H9 (cell line): ENCODE data around the gene NKX1-1. TPM values are rescaled to one million over a fixed set of nuclear protein-coding genes. Genes with fewer than 3 reads are reported as not detected.

Source experiments
- DNase-seq: peaks from one replicate; pipeline ENCODE4 v3.0.0-alpha.2; 2017
- H2AFZ ChIP-seq: one replicate; pipeline ENCODE4 v1.6.1; 2013; ENCODE audit warnings: mild to moderate bottlenecking, low read length, control low read depth, moderate library complexity
- H2AK5ac ChIP-seq: 2 replicates; pipeline ENCODE4 v1.6.1; 2013; ENCODE audit warnings: low read length, control low read depth, mixed read lengths; ENCODE audit not compliant: insufficient read length
- H2BK120ac ChIP-seq: one replicate; pipeline ENCODE4 v1.6.1; 2013; ENCODE audit warnings: low read depth, mild to moderate bottlenecking, low read length, control low read depth, inconsistent platforms; ENCODE audit not compliant: poor library complexity, severe bottlenecking
- H2BK12ac ChIP-seq: 2 replicates; pipeline ENCODE4 v1.6.1; 2013; ENCODE audit warnings: low read length, control low read depth, mixed read lengths, low read depth; ENCODE audit not compliant: insufficient read length
- H2BK15ac ChIP-seq: 2 replicates; pipeline ENCODE4 v1.6.1; 2013; ENCODE audit warnings: low read depth, low read length, control low read depth
- H2BK20ac ChIP-seq: one replicate; pipeline ENCODE4 v1.6.1; 2013; ENCODE audit warnings: low read depth, mild to moderate bottlenecking, low read length, control low read depth, inconsistent platforms; ENCODE audit not compliant: poor library complexity, severe bottlenecking
- H2BK5ac ChIP-seq: 2 replicates; pipeline ENCODE4 v1.6.1; 2013; ENCODE audit warnings: low read length, control low read depth, mixed read lengths; ENCODE audit not compliant: insufficient read length
- H3K14ac ChIP-seq: 2 replicates; pipeline ENCODE4 v1.6.1; 2013; ENCODE audit warnings: low read length, control low read depth; ENCODE audit not compliant: insufficient read depth
- H3K18ac ChIP-seq: 2 replicates; pipeline ENCODE4 v1.6.1; 2013; ENCODE audit warnings: low read depth, mild to moderate bottlenecking, mixed read lengths, low read length, control low read depth; ENCODE audit not compliant: insufficient read length
- H3K23ac ChIP-seq: 2 replicates; pipeline ENCODE4 v1.6.1; 2013; ENCODE audit warnings: low read length, control low read depth, mixed read lengths, low read depth; ENCODE audit not compliant: insufficient read length
- H3K23me2 ChIP-seq: 2 replicates; pipeline ENCODE4 v1.6.1; 2013; ENCODE audit warnings: low read depth, mild to moderate bottlenecking, mixed read lengths, low read length, control low read depth; ENCODE audit not compliant: insufficient read length, poor library complexity, severe bottlenecking
- H3K27ac ChIP-seq: 2 replicates; pipeline ENCODE4 v1.5.1; 2013; ENCODE audit warnings: low read length, control low read depth, mixed read lengths, low read depth; ENCODE audit not compliant: insufficient read length
- H3K27me3 ChIP-seq: 2 replicates; pipeline ENCODE4 v1.6.1; 2013; ENCODE audit warnings: low read length, control low read depth, inconsistent platforms; ENCODE audit not compliant: insufficient read depth
- H3K4ac ChIP-seq: 2 replicates; pipeline ENCODE4 v1.6.1; 2013; ENCODE audit warnings: low read depth, mild to moderate bottlenecking, control low read depth, inconsistent platforms, low read length, moderate library complexity
- H3K4me1 ChIP-seq: 2 replicates; pipeline ENCODE4 v1.6.1; 2013; ENCODE audit warnings: low read length, control low read depth, inconsistent platforms; ENCODE audit not compliant: insufficient read depth
- H3K4me2 ChIP-seq: 2 replicates; pipeline ENCODE4 v1.6.1; 2013; ENCODE audit warnings: low read length, control low read depth, mixed read lengths; ENCODE audit not compliant: insufficient read length, insufficient read depth
- H3K56ac ChIP-seq: 2 replicates; pipeline ENCODE4 v1.6.1; 2013; ENCODE audit warnings: low read depth, mild to moderate bottlenecking, mixed read lengths, low read length, control low read depth; ENCODE audit not compliant: insufficient read length
- H3K79me1 ChIP-seq: 2 replicates; pipeline ENCODE4 v1.6.1; 2013; ENCODE audit warnings: low read depth, mild to moderate bottlenecking, moderate library complexity, low read length, control low read depth, inconsistent platforms; ENCODE audit not compliant: insufficient read depth, poor library complexity, severe bottlenecking
- H3K79me2 ChIP-seq: 2 replicates; pipeline ENCODE4 v1.6.1; 2013; ENCODE audit warnings: low read length, control low read depth, inconsistent platforms; ENCODE audit not compliant: insufficient read depth
- H3K9ac ChIP-seq: 2 replicates; pipeline ENCODE4 v1.6.1; 2013; ENCODE audit warnings: low read length, control low read depth, mixed read lengths; ENCODE audit not compliant: insufficient read length; ENCODE audit errors: extremely low read depth
- H3K9me3 ChIP-seq: one replicate; pipeline ENCODE4 v1.6.1; 2013; ENCODE audit warnings: low read depth, low read length, inconsistent platforms; ENCODE audit not compliant: control insufficient read depth
- H3T11ph ChIP-seq: one replicate; pipeline ENCODE4 v1.6.1; 2013; ENCODE audit warnings: mild to moderate bottlenecking, low read length, control low read depth, inconsistent platforms
- H4K20me1 ChIP-seq: one replicate; pipeline ENCODE4 v1.6.1; 2013; ENCODE audit not compliant: control insufficient read depth, insufficient read length, insufficient read depth
- H4K5ac ChIP-seq: 2 replicates; pipeline ENCODE4 v1.6.1; 2013; ENCODE audit warnings: low read depth, mild to moderate bottlenecking, mixed read lengths, low read length, control low read depth; ENCODE audit not compliant: insufficient read length
- H4K8ac ChIP-seq: replicated peaks from 2 replicates; pipeline ENCODE4 v1.6.1; 2013; ENCODE audit warnings: low read length, control low read depth, mixed read lengths, low read depth; ENCODE audit not compliant: insufficient read length
- H4K91ac ChIP-seq: 2 replicates; pipeline ENCODE4 v1.6.1; 2013; ENCODE audit warnings: low read depth, mild to moderate bottlenecking, moderate library complexity, mixed read lengths, low read length, control low read depth; ENCODE audit not compliant: insufficient read length
- H3K27ac Mint-ChIP-seq, 3 experiments: 2 replicates in 2 of 3; 3 replicates in 1 of 3; pipeline ENCODE4 v1.8.0; 2020 to 2021; ENCODE audit warnings: mixed read lengths in 3 of 3, mild to moderate bottlenecking in 1 of 3, moderate library complexity in 1 of 3
- H3K27me3 Mint-ChIP-seq: 2 replicates; pipeline ENCODE4 v1.8.0; 2021; ENCODE audit warnings: low read depth, mild to moderate bottlenecking, moderate library complexity, mixed read lengths
- H3K36me3 Mint-ChIP-seq, 3 experiments: 2 replicates in 2 of 3; 3 replicates in 1 of 3; pipeline ENCODE4 v1.8.0; 2020 to 2021; ENCODE audit warnings: low read depth in 3 of 3, mixed read lengths in 3 of 3; ENCODE audit not compliant: insufficient read depth in 1 of 3
- H3K4me1 Mint-ChIP-seq, 2 experiments: 2 replicates each; pipeline ENCODE4 v1.8.0; 2020; ENCODE audit warnings: mixed read lengths in 2 of 2
- H3K4me3 Mint-ChIP-seq, 2 experiments: 2 replicates in 1 of 2; 3 replicates in 1 of 2; pipeline ENCODE4 v1.8.0; 2020 to 2021; ENCODE audit warnings: mild to moderate bottlenecking in 2 of 2, mixed read lengths in 2 of 2, moderate library complexity in 1 of 2
- H3K9me3 Mint-ChIP-seq, 2 experiments: 2 replicates in 1 of 2; 3 replicates in 1 of 2; pipeline ENCODE4 v1.8.0; 2020; ENCODE audit warnings: mild to moderate bottlenecking in 2 of 2, mixed read lengths in 2 of 2, moderate library complexity in 1 of 2
- CTCF ChIP-seq: fragments of 200-600 bp; sonication (generic); conservative IDR thresholded peaks from 3 replicates; pipeline ENCODE4 v1.8.0; 2021; ENCODE audit warnings: antibody characterized with exemption, mild to moderate bottlenecking
- WGBS: extraction: QIAGEN DNeasy Blood & Tissue Kit; methylation state at CpG from one replicate; pipeline ENCODE4 v1.1.7; 2013; ENCODE audit warnings: missing lambda C conversion rate, low lambda C conversion rate, mixed read lengths; ENCODE audit not compliant: insufficient read length; ENCODE audit errors: extremely low coverage; 5-methylcytosine and 5-hydroxymethylcytosine counted together
- total RNA-seq: library from RNA; stranded (reverse); gene quantifications from 2 replicates; pipeline ENCODE4 v1.2.1, GENCODE V29; 2021

The NKX1-1 gene
- total RNA-seq, 1 experiment from 2014 or later = not detected

GRCh38 chr4:1402021-1402515, 4.2 kb downstream of the NKX1-1 start:
- Histone ChIP-seq H4K8ac (no peak overlapping the region), H3K23ac (no peak overlapping the region), H3K9me3 (peaks cover 6% of the 10 kb centered on the region), H3K9ac (no peak overlapping the region), H3K56ac (no peak overlapping the region), H4K91ac (no peak overlapping the region), H3K23me2 (no peaks in the 10 kb centered on the region), H2BK15ac (no peak overlapping the region), H2AFZ (no peak overlapping the region), H4K20me1 (peaks cover 3% of the 10 kb centered on the region), H3K4me2 (no peak overlapping the region), H3K27me3 (peaks cover 61% of the 10 kb centered on the region), H2BK20ac (no peak overlapping the region), H3K14ac (no peak overlapping the region), H3K4ac (no peak overlapping the region), H2BK5ac (no peak overlapping the region), H3K79me1 (no peaks in the 10 kb centered on the region), H4K5ac (no peak overlapping the region), H2AK5ac (no peak overlapping the region), H3K4me1 (no peaks in the 10 kb centered on the region; the same call in 1 of the 2 replicates), H2BK12ac (no peak overlapping the region), H2BK120ac (no peak overlapping the region), H3K27ac (no peak overlapping the region), H3K79me2 (no peaks in the 10 kb centered on the region), H3T11ph (no peak overlapping the region), H3K18ac (no peak overlapping the region)
- DNase-seq = peak; percentile 28
- Mint-ChIP-seq H3K4me3 (no peak overlapping the region), H3K4me1 (peaks cover 0 to 7% of the 10 kb centered on the region in 2 experiments; a peak in 2 of 4 replicates), H3K27ac (no peak overlapping the region), H3K9me3 (peaks cover 8 to 21% of the 10 kb centered on the region in 2 experiments), H3K36me3 (peaks cover 3 to 7% (median 5%) of the 10 kb centered on the region in 3 experiments; a peak in 3 of 7 replicates), H3K27me3 (peaks cover 61% of the 10 kb centered on the region)
- no peak for TF ChIP-seq CTCF
- WGBS = no CpG with 5 or more reads among the region's 24 CpGs
